HepG2 (cell line): Measurements from ENCODE around the gene ATP8A2. TPM values are rescaled to one million over a fixed set of nuclear protein-coding genes. Genes with fewer than 3 reads are reported as not detected.

Experiments used
- ATAC-seq: fragments of 200-7000 bp; cut with Tn5 transposase; 3 replicates; pipeline ENCODE4 v1.9.1; 2020; ENCODE audit warnings: mild to moderate bottlenecking, moderate library complexity
- BruUV-seq: library from RNA; stranded (reverse); fragments of 400-500 nt; replicated peaks from 2 replicates; lab custom pipeline; 2021; lab: Mats Ljungman, UMichigan
- CTCF ChIA-PET: fragments of 300-600 bp; formaldehyde crosslinking; extraction: SDS; loops from one replicate; lab custom pipeline; 2021; ENCODE audit warnings: low total read pairs, inconsistent platforms, low intra/inter-chr PET ratio; lab: Yijun Ruan, JAX
- POLR2A ChIA-PET: fragments of 350-600 bp; sonication (Branson Sonifier 250); formaldehyde crosslinking; loops from one replicate; lab custom pipeline; 2020; ENCODE audit warnings: antibody characterized with exemption, inconsistent platforms; lab: Yijun Ruan, JAX
- DNase-seq: peaks from one replicate; pipeline ENCODE4 v3.0.0-alpha.2; 2015; ENCODE audit warnings: low spot score
- FAIRE-seq: peaks from 3 replicates; lab custom pipeline; 2011; peaks lifted over from hg19 to GRCh38; lab: Jason Lieb, UNC
- H2AFZ ChIP-seq: one replicate; pipeline ENCODE4 v1.6.1; 2011; ENCODE audit warnings: low read length, inconsistent platforms
- H3K27ac ChIP-seq: fragments of 300-600 bp; 3 replicates; pipeline ENCODE4 v1.8.0; 2011; ENCODE audit warnings: mixed run types, mild to moderate bottlenecking, mixed read lengths, low read length, inconsistent platforms; ENCODE audit not compliant: insufficient read depth; ENCODE audit errors: extremely low read length
- H3K27me3 ChIP-seq, 2 experiments: fragments of 200-600 bp in 1 of 2; 2 replicates in 1 of 2; 3 replicates in 1 of 2; pipeline versions ENCODE4 v1.6.0 to v1.8.0; 2011; ENCODE audit warnings: low read length in 2 of 2, mild to moderate bottlenecking in 2 of 2, moderate library complexity in 2 of 2, inconsistent platforms in 1 of 2; ENCODE audit not compliant: insufficient read depth in 2 of 2, control insufficient read depth in 1 of 2
- H3K36me3 ChIP-seq, 2 experiments: fragments of 200-600 bp in 1 of 2; replicated peaks in 1 of 2; 2 replicates in 1 of 2; 3 replicates in 1 of 2; pipeline versions ENCODE4 v1.5.1 to v1.8.0; 2011; ENCODE audit warnings: low read length in 2 of 2, inconsistent platforms in 1 of 2; ENCODE audit not compliant: insufficient read depth in 2 of 2, control insufficient read depth in 1 of 2
- H3K4me1 ChIP-seq: 2 replicates; pipeline ENCODE4 v1.5.1; 2012; ENCODE audit warnings: low read length, inconsistent platforms; ENCODE audit not compliant: insufficient read depth
- H3K4me2 ChIP-seq: 2 replicates; pipeline ENCODE4 v1.6.0; 2011; ENCODE audit warnings: low read depth, low read length, inconsistent platforms
- H3K4me3 ChIP-seq, 3 experiments: fragments of 200-600 bp in 1 of 3; sonication (generic), shearing (Covaris generic) in 1 of 3; replicated peaks in 1 of 3; 2 replicates each; pipeline ENCODE4 v1.5.1; 2011 to 2016; ENCODE audit warnings: low read length in 3 of 3, inconsistent platforms in 2 of 3, low read depth in 2 of 3, mild to moderate bottlenecking in 2 of 3, control low read depth in 1 of 3, mixed read lengths in 1 of 3; ENCODE audit not compliant: insufficient read depth in 1 of 3
- H3K79me2 ChIP-seq: one replicate; pipeline ENCODE4 v1.6.1; 2011; ENCODE audit warnings: low read length, inconsistent platforms; ENCODE audit not compliant: insufficient read depth
- H3K9ac ChIP-seq: 2 replicates; pipeline ENCODE4 v1.6.0; 2011; ENCODE audit warnings: mild to moderate bottlenecking, low read depth, low read length, inconsistent platforms; ENCODE audit not compliant: insufficient read depth
- H3K9me3 ChIP-seq: 2 replicates; pipeline ENCODE4 v1.5.1; 2012; ENCODE audit warnings: mild to moderate bottlenecking, low read length
- H4K20me1 ChIP-seq: 2 replicates; pipeline ENCODE4 v1.6.0; 2011; ENCODE audit warnings: inconsistent platforms, mild to moderate bottlenecking, low read length, moderate library complexity; ENCODE audit not compliant: insufficient read depth
- CHD2 ChIP-seq: IDR thresholded peaks from 2 replicates; pipeline ENCODE4 v1.6.1; 2011; ENCODE audit warnings: low read depth, low read length, improper control_type of control experiment
- MAFK ChIP-seq, 2 experiments: IDR thresholded peaks in 1 of 2; conservative IDR thresholded peaks in 1 of 2; 2 replicates each; pipeline ENCODE4 v1.6.1; 2011; ENCODE audit warnings: improper control_type of control experiment in 2 of 2, low read length in 2 of 2
- WGBS: methylation state at CpG from one replicate; pipeline ENCODE4 v1.1.6; 2017; ENCODE audit warnings: low lambda C conversion rate; 5-methylcytosine and 5-hydroxymethylcytosine counted together
- in situ Hi-C: cut with HindIII; loops from 2 replicates; pipeline ENCODE4 v1.10.0; 2017; ENCODE audit warnings: low pct_unique_long_range_greater_than_20kb; ENCODE audit not compliant: extremely low pct_ligation_motif_present
- intact Hi-C: fragments of 100-400 bp; cut with micrococcal nuclease; formaldehyde crosslinking; loops from one replicate; pipeline ENCODE4 v1.10.0; 2022; ENCODE audit not compliant: unreplicated experiment
- polyA plus RNA-seq, 8 experiments: library from polyadenylated mRNA; depleted of rRNA in 3 of 8; stranded (reverse) in 7 of 8; unstranded in 1 of 8; fragments of >200 nt; fragmentation: Illumina TruSeq in 4 of 8; extraction: Trizol in 4 of 8; gene quantifications; 2 replicates each; pipeline versions ENCODE4 v1.2.1 to v1.2.3, GENCODE V29; 2011 to 2016; ENCODE audit warnings: low read depth in 4 of 8, missing spikeins in 1 of 8, mixed read lengths in 1 of 8; ENCODE audit not compliant: insufficient read depth in 1 of 8
- total RNA-seq, 5 experiments: library from RNA; depleted of rRNA; stranded (reverse); fragments of >200 nt; fragmentation: Illumina TruSeq; extraction: Trizol; gene quantifications; 2 replicates each; pipeline ENCODE4 v1.2.3, GENCODE V29; 2016; ENCODE audit warnings: low read depth in 1 of 5
- TF ChIP-seq, protein P1 (sequence below): sonication (generic); formaldehyde crosslinking; IDR thresholded peaks from 2 replicates; pipeline ENCODE4 v1.4.0; 2020; ENCODE audit warnings: missing genetic modification reagents, borderline replicate concordance
- TF ChIP-seq, protein P2 (sequence below): sonication (generic); formaldehyde crosslinking; IDR thresholded peaks from 2 replicates; pipeline ENCODE4 v1.8.0; 2022; ENCODE audit warnings: missing genetic modification reagents, mild to moderate bottlenecking, moderate library complexity, borderline replicate concordance

Gene ATP8A2
- total and polyA plus RNA-seq, 2 of the 13 experiments (the other 11 are each of a cell fraction or from before 2014, with no cell fraction given), result 0.09 TPM; not detected in 1

GRCh38 chr13:26022538-26023292 is 650.9 kb downstream of the ATP8A2 start:
- FAIRE-seq, result no peak
- BruUV-seq, result no TSS peak
- Histone ChIP-seq H3K9me3 (no peaks in the 10 kb centered on the region), H3K9ac (no peak overlapping the region), H3K4me1 (no peaks in the 10 kb centered on the region), H4K20me1 (no peaks in the 10 kb centered on the region), H3K27ac (no peak overlapping the region), H3K36me3 (no peaks in the 10 kb centered on the region), H3K4me3 (no peak overlapping the region), H3K79me2 (no peaks in the 10 kb centered on the region), H3K4me2 (no peak overlapping the region), H2AFZ (no peak overlapping the region), H3K27me3 (peaks cover 0 to 20% of the 10 kb centered on the region in 2 experiments; a peak in 3 of 5 replicates)
- 6% methylated on average over 7 of the region's 13 CpGs for WGBS
- DNase-seq, result no peak
- in situ Hi-C loops, result no loop called here
- TF ChIP-seq, protein P1, sequence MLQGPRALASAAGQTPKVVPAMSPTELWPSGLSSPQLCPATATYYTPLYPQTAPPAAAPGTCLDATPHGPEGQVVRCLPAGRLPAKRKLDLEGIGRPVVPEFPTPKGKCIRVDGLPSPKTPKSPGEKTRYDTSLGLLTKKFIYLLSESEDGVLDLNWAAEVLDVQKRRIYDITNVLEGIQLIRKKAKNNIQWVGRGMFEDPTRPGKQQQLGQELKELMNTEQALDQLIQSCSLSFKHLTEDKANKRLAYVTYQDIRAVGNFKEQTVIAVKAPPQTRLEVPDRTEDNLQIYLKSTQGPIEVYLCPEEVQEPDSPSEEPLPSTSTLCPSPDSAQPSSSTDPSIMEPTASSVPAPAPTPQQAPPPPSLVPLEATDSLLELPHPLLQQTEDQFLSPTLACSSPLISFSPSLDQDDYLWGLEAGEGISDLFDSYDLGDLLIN (CRISPR knock-in tag), result no peak
- TF ChIP-seq MAFK (conservative IDR thresholded peaks at IDR 0.05 in 1 of 2, IDR thresholded peaks at IDR 0.05 in 1 of 2; ENCODE audit: low read length in 2 of 2) (0 out of 4 replicates have a peak, but pooled peaks of 1 of the 2 experiments have one; percentile 13), CHD2 (no peak)
- TF ChIP-seq, protein P2, sequence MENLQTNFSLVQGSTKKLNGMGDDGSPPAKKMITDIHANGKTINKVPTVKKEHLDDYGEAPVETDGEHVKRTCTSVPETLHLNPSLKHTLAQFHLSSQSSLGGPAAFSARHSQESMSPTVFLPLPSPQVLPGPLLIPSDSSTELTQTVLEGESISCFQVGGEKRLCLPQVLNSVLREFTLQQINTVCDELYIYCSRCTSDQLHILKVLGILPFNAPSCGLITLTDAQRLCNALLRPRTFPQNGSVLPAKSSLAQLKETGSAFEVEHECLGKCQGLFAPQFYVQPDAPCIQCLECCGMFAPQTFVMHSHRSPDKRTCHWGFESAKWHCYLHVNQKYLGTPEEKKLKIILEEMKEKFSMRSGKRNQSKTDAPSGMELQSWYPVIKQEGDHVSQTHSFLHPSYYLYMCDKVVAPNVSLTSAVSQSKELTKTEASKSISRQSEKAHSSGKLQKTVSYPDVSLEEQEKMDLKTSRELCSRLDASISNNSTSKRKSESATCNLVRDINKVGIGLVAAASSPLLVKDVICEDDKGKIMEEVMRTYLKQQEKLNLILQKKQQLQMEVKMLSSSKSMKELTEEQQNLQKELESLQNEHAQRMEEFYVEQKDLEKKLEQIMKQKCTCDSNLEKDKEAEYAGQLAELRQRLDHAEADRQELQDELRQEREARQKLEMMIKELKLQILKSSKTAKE, result no peak
- no peak for ATAC-seq
- intact Hi-C loops, result no loop called here
- ChIA-PET CTCF (no interaction called here), POLR2A (no interaction called here)
